Measurements from ENCODE around the gene AKAP9.
"Not testable (repeated sequence)": the region's sequence is repeated elsewhere in the genome, so short reads cannot be mapped to it uniquely, and the experiment has no call there.

AKAP9 gene

GRCh38 chr7:92134271-92135051, 193.8 kb downstream of the AKAP9 start, which contains the start of gene CYP51A1:
Gene CYP51A1, minus strand, starts transcription at chr7:92134477. Its CDS starts 113 bp downstream, at chr7:92134364.
- DNase-seq (ENCODE audit: low read depth in 2 of 2) = peak; percentile 88 to 90

GRCh38 chr7:92135052-92135889, 194.6 kb downstream of the AKAP9 start:
- DNase-seq (ENCODE audit: low read depth in 2 of 2) = no peak

GRCh38 chr7:92137557-92137956, 196.9 kb downstream of the AKAP9 start:
- DNase-seq (ENCODE audit: low read depth in 2 of 2) = no peak

- no peak for DNase-seq (ENCODE audit: low read depth in 2 of 2)
Measured at GRCh38 chr7:92141161-92141560, 200.5 kb downstream of the AKAP9 start.

GRCh38 chr7:92142791-92143190, 202.1 kb downstream of the AKAP9 start:
- DNase-seq (ENCODE audit: low read depth in 2 of 2) = not testable (repeated sequence)

GRCh38 chr7:92143192-92143880, 202.7 kb downstream of the AKAP9 start:
- DNase-seq (ENCODE audit: low read depth in 2 of 2) = not testable (repeated sequence)

- DNase-seq (ENCODE audit: low read depth in 2 of 2) = no peak
Measured at GRCh38 chr7:92149736-92150239, 209.1 kb downstream of the AKAP9 start.

- no peak for DNase-seq (ENCODE audit: low read depth in 2 of 2)
Measured at GRCh38 chr7:92150450-92151017, 209.9 kb downstream of the AKAP9 start.

GRCh38 chr7:92155108-92155739, 214.6 kb downstream of the AKAP9 start:
- no peak for DNase-seq (ENCODE audit: low read depth in 2 of 2)

- no peak for DNase-seq (ENCODE audit: low read depth in 2 of 2)
Measured at GRCh38 chr7:92156990-92157389, 216.3 kb downstream of the AKAP9 start.

- no peak for DNase-seq (ENCODE audit: low read depth in 2 of 2)
Measured at GRCh38 chr7:92158660-92159575, 218.3 kb downstream of the AKAP9 start.
